ENCODE measurements around the gene CCNJ. TPM values are rescaled to one million over a fixed set of nuclear protein-coding genes. Genes with fewer than 3 reads are reported as not detected.

CCNJ gene
- polyA plus RNA-seq, 1 of the 3 experiments (the other 2 are of a cell fraction): 4.3 TPM

GRCh38 chr10:96038476-96039387 lies 4.7 kb upstream of the CCNJ start:
- Histone ChIP-seq H3F3A (replicated peaks; ENCODE audit: insufficient read depth) (no peaks in the 10 kb centered on the region), H4K20me1 (ENCODE audit: insufficient read depth) (no peaks in the 10 kb centered on the region), H3K9me3 (no peaks in the 10 kb centered on the region), H2AFZ (ENCODE audit: low read depth) (no peak overlapping the region), H3K4me3 (ENCODE audit: low read depth in 2 of 2, low read length in 1 of 2) (no peak overlapping the region), H3K27ac (ENCODE audit: low read depth in 2 of 2, low read length in 1 of 2) (no peak overlapping the region), H3K4me1 (ENCODE audit: control insufficient read depth in 1 of 2, insufficient read depth in 2 of 2, low read depth in 1 of 2, low read length in 1 of 2) (peaks cover 0 to 3% of the 10 kb centered on the region in 2 experiments; a peak in 1 of 4 replicates), H3K27me3 (ENCODE audit: insufficient read depth) (no peaks in the 10 kb centered on the region), H3K9ac (no peak overlapping the region), H3K4me2 (no peak overlapping the region), H3K9me2 (no peaks in the 10 kb centered on the region), H3K36me3 (replicated peaks in 1 of 2; ENCODE audit: control insufficient read depth in 1 of 2, insufficient read depth in 2 of 2, low read length in 1 of 2) (no peaks in the 10 kb centered on the region), H3K79me2 (ENCODE audit: insufficient read depth) (peaks cover 7% of the 10 kb centered on the region)
- no peak for TF ChIP-seq YY1 (IDR thresholded peaks at IDR 0.05; ENCODE audit: low read depth)
- no peak for TF ChIP-seq EP300 (IDR thresholded peaks at IDR 0.05; ENCODE audit: borderline replicate concordance in 1 of 2, low read depth in 1 of 2, low read length in 1 of 2)
- no peak for TF ChIP-seq FOSL2 (IDR thresholded peaks at IDR 0.05; ENCODE audit: borderline replicate concordance, low read depth)
- TF ChIP-seq MAX (IDR thresholded peaks at IDR 0.05; ENCODE audit: low read depth): no peak
- TF ChIP-seq USF1 (IDR thresholded peaks at IDR 0.05; ENCODE audit: borderline replicate concordance, low read depth): no peak
- no peak for TF ChIP-seq REST (IDR thresholded peaks at IDR 0.05; ENCODE audit: low read depth, low read length)
- TF ChIP-seq RFX5 (IDR thresholded peaks at IDR 0.05; ENCODE audit: low read length): no peak
- no peak for TF ChIP-seq JUND (IDR thresholded peaks at IDR 0.05)
- no peak for TF ChIP-seq FOXJ3 (CRISPR knock-in tag; IDR thresholded peaks at IDR 0.05)
- no peak for TF ChIP-seq IRF3 (IDR thresholded peaks at IDR 0.05; ENCODE audit: low read depth, low read length)
- no peak for TF ChIP-seq FOXM1 (IDR thresholded peaks at IDR 0.05; ENCODE audit: low read depth)
- no peak for DNase-seq
- CTCF ChIA-PET: interaction anchor here (0.7 kb wide), 1 partner anchor 21 kb away, joined by 4 read pairs; no protein-coding TSS in a partner anchor
- 76% methylated on average over 4 of the region's 4 CpGs for WGBS (ENCODE audit: low lambda C conversion rate)
- POLR2A ChIA-PET: no interaction called here

All from SK-N-SH (cell line).